ENCODE data around the gene COPE. TPM values are rescaled to one million over a fixed set of nuclear protein-coding genes. Genes with fewer than 3 reads are reported as not detected.
"Not testable (repeated sequence)": the region's sequence is repeated elsewhere in the genome, so short reads cannot be mapped to it uniquely, and the experiment has no call there.

Gene COPE
- total RNA-seq, 4 donors from 2014 or later, result 121 to 195 (median 152) TPM

- no peak for ATAC-seq
- no peaks in the 10 kb centered on the region for H3K4me1 ChIP-seq
- TF ChIP-seq POLR2A (IDR thresholded peaks at IDR 0.05) (no peak), EP300 (IDR thresholded peaks at IDR 0.05) (no peak), CTCF (IDR thresholded peaks at IDR 0.05) (no peak), POLR2AphosphoS5 (IDR thresholded peaks at IDR 0.05) (no peak)
- 93% methylated on average over 3 of the region's 25 CpGs; no CpG with 5 or more reads in 1 of the 2 donors for WGBS, 2 donors (ENCODE audit: low coverage in 1 of 2)
- H3K27ac ChIP-seq, result no peak overlapping the region
- H3K9me3 ChIP-seq, result no peaks in the 10 kb centered on the region
- H3K4me3 ChIP-seq, result no peak overlapping the region
- no peaks in the 10 kb centered on the region for H3K27me3 ChIP-seq
- H3K36me3 ChIP-seq, result peaks cover 0 to 96% of the 10 kb centered on the region in 2 donors
These were observed 14.7 kb downstream of the COPE start for GRCh38 chr19:18904334-18905057.

GRCh38 chr19:18903156-18904037, 15.8 kb downstream of the COPE start:
- Histone ChIP-seq H3K27me3 (no peaks in the 10 kb centered on the region), H3K4me1 (no peaks in the 10 kb centered on the region), H3K27ac (no peak overlapping the region), H3K9me3 (no peaks in the 10 kb centered on the region), H3K4me3 (no peak overlapping the region), H3K36me3 (peaks cover 0 to 97% of the 10 kb centered on the region in 2 donors)
- no peak for ATAC-seq
- TF ChIP-seq POLR2A (IDR thresholded peaks at IDR 0.05) (no peak), POLR2AphosphoS5 (IDR thresholded peaks at IDR 0.05) (no peak), EP300 (IDR thresholded peaks at IDR 0.05) (no peak), CTCF (IDR thresholded peaks at IDR 0.05) (no peak)
- 67 to 81% methylated on average over 3 to 11 of the region's 29 CpGs for WGBS, 2 donors (ENCODE audit: low coverage in 1 of 2)

GRCh38 chr19:18902519-18902918, 16.7 kb downstream of the COPE start:
- not testable (repeated sequence) for H3K4me1 ChIP-seq, H3K4me3 ChIP-seq, H3K9me3 ChIP-seq, ATAC-seq, H3K27me3 ChIP-seq, H3K27ac ChIP-seq
- H3K36me3 ChIP-seq, result peaks cover 0 to 91% of the 10 kb centered on the region in 2 donors
- WGBS, 2 donors (ENCODE audit: low coverage in 1 of 2), result 90% methylated on average over 3 of the region's 5 CpGs; no CpG with 5 or more reads in 1 of the 2 donors

- H3K4me3 ChIP-seq, result no peak overlapping the region
- no peaks in the 10 kb centered on the region for H3K9me3 ChIP-seq
- ATAC-seq, result no peak
- WGBS, 2 donors (ENCODE audit: low coverage in 1 of 2), result 83 to 93% methylated on average over 4 to 5 of the region's 7 CpGs
- H3K36me3 ChIP-seq, result peaks cover 0 to 81% of the 10 kb centered on the region in 2 donors
- H3K4me1 ChIP-seq, result peaks cover 0 to 2% (median 0%) of the 10 kb centered on the region in 3 donors
- peaks cover 15% of the 10 kb centered on the region for H3K27me3 ChIP-seq
- TF ChIP-seq POLR2AphosphoS5 (IDR thresholded peaks at IDR 0.05) (no peak), EP300 (IDR thresholded peaks at IDR 0.05) (no peak), POLR2A (IDR thresholded peaks at IDR 0.05) (no peak), CTCF (IDR thresholded peaks at IDR 0.05) (no peak)
- no peak overlapping the region for H3K27ac ChIP-seq
These were observed 17.7 kb downstream of the COPE start for GRCh38 chr19:18901491-18901890.

GRCh38 chr19:18900700-18901481, 18.3 kb downstream of the COPE start:
- no peak for TF ChIP-seq POLR2A (IDR thresholded peaks at IDR 0.05)
- no peak for TF ChIP-seq POLR2AphosphoS5 (IDR thresholded peaks at IDR 0.05)
- TF ChIP-seq CTCF (IDR thresholded peaks at IDR 0.05), result no peak
- no peak for TF ChIP-seq EP300 (IDR thresholded peaks at IDR 0.05)
- no peak overlapping the region for H3K27ac ChIP-seq
- H3K27me3 ChIP-seq, result peaks cover 19% of the 10 kb centered on the region
- ATAC-seq, result no peak
- no peak overlapping the region for H3K4me3 ChIP-seq
- no peaks in the 10 kb centered on the region for H3K9me3 ChIP-seq
- WGBS, 2 donors (ENCODE audit: low coverage in 1 of 2), result 88 to 93% methylated on average over 3 of the region's 17 CpGs
- peaks cover 0 to 7% (median 0%) of the 10 kb centered on the region in 3 donors for H3K4me1 ChIP-seq
- H3K36me3 ChIP-seq, result peaks cover 0 to 75% of the 10 kb centered on the region in 2 donors

Data from gastroesophageal sphincter (tissue), 4 donors.